PC-3 (cell line): ENCODE data around the gene SNX21.
"Not testable (repeated sequence)": the region's sequence is repeated elsewhere in the genome, so short reads cannot be mapped to it uniquely, and the experiment has no call there.

Source experiments
- CTCF ChIP-seq: fragments of 300-600 bp; sonication (generic); conservative IDR thresholded peaks from 2 replicates; pipeline ENCODE4 v1.5.1; 2017; ENCODE audit warnings: antibody characterized with exemption, low read depth, mild to moderate bottlenecking, low read length
- EZH2 ChIP-seq: fragments of 300-600 bp; sonication (generic); IDR thresholded peaks from one replicate; pipeline ENCODE4 v1.6.1; 2017; ENCODE audit warnings: antibody characterized with exemption, mild to moderate bottlenecking, low read length; ENCODE audit not compliant: unreplicated experiment

DNA sequence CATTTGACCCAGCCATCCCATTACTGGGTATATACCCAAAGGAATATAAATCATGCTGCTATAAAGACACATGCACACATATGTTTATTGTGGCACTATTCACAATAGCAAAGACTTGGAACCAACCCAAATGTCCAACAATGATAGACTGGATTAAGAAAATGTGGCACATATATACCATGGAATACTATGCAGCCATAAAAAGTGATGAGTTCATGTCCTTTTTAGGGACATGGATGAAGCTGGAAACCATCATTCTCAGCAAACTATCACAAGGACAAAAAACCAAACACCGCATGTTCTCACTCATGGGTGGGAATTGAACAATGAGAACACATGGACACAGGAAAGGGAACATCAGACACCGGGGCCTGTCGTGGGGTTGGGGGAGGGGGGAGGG is 35.6 kb upstream of the SNX21 start:
- not testable (repeated sequence) for TF ChIP-seq CTCF, EZH2
